GM12801 (cell line): ENCODE data around the gene POLRMT.

Experiments
- CTCF ChIP-seq: IDR thresholded peaks from one replicate; pipeline ENCODE4 v1.5.1; 2011; ENCODE audit warnings: control low read depth; ENCODE audit not compliant: insufficient read length; ENCODE audit errors: extremely low read depth

Gene POLRMT

GRCh38 chr19:577439-578392 lies 55.6 kb downstream of the POLRMT start:
- no peak for TF ChIP-seq CTCF

- no peak for TF ChIP-seq CTCF
These were observed 56.4 kb downstream of the POLRMT start for GRCh38 chr19:576768-577438.

- TF ChIP-seq CTCF, result no peak
These were observed 57.5 kb downstream of the POLRMT start for GRCh38 chr19:575527-576506.

- no peak for TF ChIP-seq CTCF
These were observed 58.4 kb downstream of the POLRMT start for GRCh38 chr19:574658-575526.

- TF ChIP-seq CTCF, result no peak
These were observed 59.9 kb downstream of the POLRMT start for GRCh38 chr19:573519-573825.

GRCh38 chr19:572743-573518 lies 60.4 kb downstream of the POLRMT start:
- no peak for TF ChIP-seq CTCF
